Activated CD4-positive, alpha-beta T cell treated with anti-CD3 and anti-CD28 coated beads for 36 hours (primary cell): ENCODE measurements around the gene PTTG2. TPM values are rescaled to one million over a fixed set of nuclear protein-coding genes. Genes with fewer than 3 reads are reported as not detected.

Experiments used
- ATAC-seq: fragments of 200-7000 bp; cut with Tn5 transposase; one replicate; pipeline ENCODE4 v1.10.0; 2021; ENCODE audit warnings: mild to moderate bottlenecking, moderate library complexity
- CTCF ChIA-PET: fragments of 350-600 bp; sonication (Branson Sonifier 250); formaldehyde crosslinking; loops from one replicate; lab custom pipeline; 2021; ENCODE audit warnings: antibody characterized with exemption; lab: Charles Lee
- POLR2A ChIA-PET: fragments of 350-600 bp; sonication (Branson Sonifier 250); formaldehyde crosslinking; loops from one replicate; lab custom pipeline; 2021; ENCODE audit warnings: antibody characterized with exemption, inconsistent platforms; lab: Charles Lee
- DNase-seq: peaks from one replicate; pipeline ENCODE4 v3.0.0-alpha.2; 2020
- H3K27ac Mint-ChIP-seq: one replicate; pipeline ENCODE4 v1.8.0; 2021; ENCODE audit warnings: mixed read lengths
- H3K27me3 Mint-ChIP-seq: one replicate; pipeline ENCODE4 v1.8.0; 2021; ENCODE audit warnings: mixed read lengths
- H3K36me3 Mint-ChIP-seq: one replicate; pipeline ENCODE4 v1.8.0; 2021; ENCODE audit warnings: low read depth, mixed read lengths
- H3K4me1 Mint-ChIP-seq: one replicate; pipeline ENCODE4 v1.8.0; 2021; ENCODE audit warnings: mixed read lengths
- H3K4me3 Mint-ChIP-seq: one replicate; pipeline ENCODE4 v1.8.0; 2021; ENCODE audit warnings: mild to moderate bottlenecking, moderate library complexity, mixed read lengths
- H3K9me3 Mint-ChIP-seq: one replicate; pipeline ENCODE4 v1.8.0; 2021; ENCODE audit warnings: low read depth, mixed read lengths
- intact Hi-C, 2 experiments: fragments of 100-400 bp; cut with DNase I in 1 of 2; cut with micrococcal nuclease in 1 of 2; formaldehyde crosslinking; loops; one replicate each; pipeline versions ENCODE4 v1.14.2 to v1.15.1; 2022 to 2024; cut with DNase I, micrococcal nuclease
- total RNA-seq, 2 experiments: library from RNA; stranded (reverse); gene quantifications; one replicate each; pipeline ENCODE4 v1.2.3, GENCODE V29; 2021

Gene PTTG2
- total RNA-seq, 2 experiments from 2014 or later = not detected

DNA sequence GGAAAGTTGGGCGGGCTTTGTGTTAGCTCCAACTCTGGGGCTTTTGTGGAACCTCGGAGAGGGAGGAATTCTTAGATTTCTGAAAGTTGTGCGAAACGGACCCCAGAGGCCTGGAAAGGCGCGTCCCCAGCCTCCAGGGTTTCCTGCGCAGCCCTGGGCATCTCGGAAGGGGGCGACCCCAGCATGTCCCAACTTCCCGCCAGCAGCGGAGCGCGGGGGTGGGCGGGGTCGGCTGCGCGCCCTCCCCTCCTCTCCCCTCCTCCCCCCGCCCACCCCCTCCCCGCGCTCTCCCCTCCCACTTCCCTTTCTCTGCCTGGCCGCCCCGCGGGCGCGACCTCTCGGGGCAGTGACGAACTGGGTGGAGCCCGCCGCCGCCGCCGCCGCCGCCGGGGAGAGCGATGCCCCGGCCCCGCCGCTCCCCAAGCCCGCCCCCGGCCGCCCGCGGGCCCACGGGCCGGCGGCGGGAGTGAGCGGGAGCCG is 16.8 kb downstream of the PTTG2 start:
- no peaks in the 10 kb centered on the region for H3K27me3 Mint-ChIP-seq
- ChIA-PET CTCF (interaction anchor here (1.3 kb wide), 2 partner anchors 9 to 15 kb away, joined by 4 to 5 read pairs; no protein-coding TSS in a partner anchor), POLR2A (interaction anchor here (0.7 kb wide), 1 partner anchor 159 kb away, joined by 3 read pairs; no protein-coding TSS in a partner anchor)
- H3K4me1 Mint-ChIP-seq = peaks cover 40% of the 10 kb centered on the region
- DNase-seq = peak; percentile 86
- H3K4me3 Mint-ChIP-seq = peak overlapping the region; percentile 80
- H3K27ac Mint-ChIP-seq = no peak overlapping the region
- no peaks in the 10 kb centered on the region for H3K9me3 Mint-ChIP-seq
- no peaks in the 10 kb centered on the region for H3K36me3 Mint-ChIP-seq
- intact Hi-C loops = loop anchor here (1.0 to 10.0 kb wide), 7 partner anchors 23 to 688 kb away; partner anchors contain the start of genes KLF3 (in 1 of the 2), PGM2 (in 1 of the 2) and RELL1 (in 1 of the 2)
- ATAC-seq = peak; percentile 84

DNA sequence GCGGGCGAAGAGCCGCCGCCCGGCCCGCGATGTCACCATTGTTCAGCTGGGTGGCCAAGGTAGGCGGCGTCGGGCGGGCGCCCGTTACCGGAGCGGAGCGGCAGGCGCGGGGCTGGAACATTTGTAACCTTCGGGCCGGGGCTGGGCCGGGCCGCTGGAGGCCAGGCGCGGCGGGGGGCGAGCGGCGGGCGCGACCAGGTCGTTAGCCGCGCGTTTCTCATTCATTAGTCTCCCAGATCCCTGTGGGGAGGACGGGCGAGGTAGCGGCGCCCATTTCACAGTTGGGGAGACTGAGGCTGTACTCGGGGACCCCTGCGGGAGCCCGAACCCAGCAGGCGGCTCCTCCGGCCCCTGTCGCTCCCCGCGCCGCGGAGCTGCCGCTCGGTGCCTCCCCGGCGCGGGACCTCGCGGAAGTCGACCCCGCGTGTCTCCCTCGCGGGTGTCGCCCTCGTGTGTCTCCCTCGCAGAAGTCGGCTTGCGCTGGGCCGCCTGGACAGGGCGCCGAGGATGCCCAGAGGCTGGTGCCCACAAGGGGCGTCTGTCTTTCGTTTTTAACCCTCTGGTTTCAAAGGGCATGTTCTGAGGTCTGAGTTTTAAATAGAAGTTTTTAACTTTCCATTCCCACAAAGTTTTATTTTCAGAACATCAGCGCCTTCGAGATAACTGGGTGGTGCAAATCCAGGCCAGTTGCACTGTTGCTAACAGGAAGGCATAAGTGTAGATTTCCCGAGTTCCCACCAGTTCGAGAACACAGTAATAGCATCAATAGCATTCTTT is 17.5 kb downstream of the PTTG2 start:
- Mint-ChIP-seq H3K4me3 (peak overlapping the region; percentile 80), H3K9me3 (no peaks in the 10 kb centered on the region), H3K36me3 (no peaks in the 10 kb centered on the region), H3K27ac (peak overlapping the region; percentile 75), H3K4me1 (peaks cover 42% of the 10 kb centered on the region), H3K27me3 (no peaks in the 10 kb centered on the region)
- ChIA-PET CTCF (interaction anchor here (0.8 to 1.3 kb wide), 3 partner anchors 10 to 327 kb away, joined by 3 to 5 read pairs (median 5); no protein-coding TSS in a partner anchor), POLR2A (no interaction called here)
- DNase-seq (peak; percentile 84), ATAC-seq (peak; percentile 79)
- intact Hi-C loops = loop anchor here (1.0 to 10.0 kb wide), 10 partner anchors 23 to 687 kb away; partner anchors contain the start of genes PGM2 (in 2 of the 2), KLF3 (in 1 of the 2), RELL1 (in 1 of the 2) and TBC1D1 (in 1 of the 2)

- Mint-ChIP-seq H3K9me3 (no peaks in the 10 kb centered on the region), H3K27ac (peak overlapping the region; percentile 75), H3K4me3 (peak overlapping the region; percentile 80), H3K4me1 (peaks cover 37% of the 10 kb centered on the region), H3K27me3 (no peaks in the 10 kb centered on the region), H3K36me3 (no peaks in the 10 kb centered on the region)
- intact Hi-C loops = loop anchor here (1.0 to 10.0 kb wide), 7 partner anchors 24 to 686 kb away; partner anchors contain the start of genes KLF3 (in 1 of the 2), PGM2 (in 1 of the 2) and TBC1D1 (in 1 of the 2)
- ATAC-seq (peak; percentile 27), DNase-seq (peak; percentile 55)
- CTCF ChIA-PET = interaction anchor here (0.6 to 1.1 kb wide), 8 partner anchors 10 to 562 kb away, joined by 3 to 5 read pairs (median 4); no protein-coding TSS in a partner anchor
- POLR2A ChIA-PET = interaction anchor here (0.6 kb wide), 1 partner anchor 23 kb away, joined by 3 read pairs; no protein-coding TSS in a partner anchor
These were observed 18.2 kb downstream of the PTTG2 start for GRCh38 chr4:37978248-37978924.

GRCh38 chr4:37980246-37980645 is 20.0 kb downstream of the PTTG2 start:
- POLR2A ChIA-PET = no interaction called here

DNA sequence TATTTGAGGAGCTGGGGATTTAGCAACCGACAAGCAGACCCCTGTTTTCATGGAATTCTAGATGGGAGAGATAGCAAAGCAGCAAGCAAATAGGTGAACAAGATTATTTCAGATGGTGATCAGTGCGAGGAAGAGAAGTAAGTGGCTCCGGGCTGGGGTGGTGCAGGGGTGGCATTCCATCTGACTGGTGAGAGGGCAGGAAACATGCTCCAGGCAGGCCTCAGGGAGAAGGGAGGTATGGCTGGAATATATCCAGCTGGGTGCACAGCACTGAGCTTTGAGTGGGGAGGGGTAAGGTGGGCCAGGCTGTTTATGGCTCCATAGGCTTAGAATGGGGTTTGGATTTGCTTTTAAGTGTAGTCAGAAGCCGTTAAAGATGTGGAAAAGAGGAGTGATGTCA is 21.2 kb downstream of the PTTG2 start:
- peaks cover 39% of the 10 kb centered on the region for H3K4me1 Mint-ChIP-seq
- intact Hi-C loops = no loop called here
- no peaks in the 10 kb centered on the region for H3K9me3 Mint-ChIP-seq
- no peak overlapping the region for H3K4me3 Mint-ChIP-seq
- H3K27me3 Mint-ChIP-seq = no peaks in the 10 kb centered on the region
- H3K36me3 Mint-ChIP-seq = no peaks in the 10 kb centered on the region
- POLR2A ChIA-PET = no interaction called here
- ATAC-seq (no peak), DNase-seq (no peak)
- H3K27ac Mint-ChIP-seq = no peak overlapping the region
- CTCF ChIA-PET = no interaction called here

More at GRCh38 chr4:37980246-37980645, 20.0 kb downstream of the PTTG2 start:
- H3K27me3 Mint-ChIP-seq = no peaks in the 10 kb centered on the region
- no peaks in the 10 kb centered on the region for H3K9me3 Mint-ChIP-seq
- intact Hi-C loops = no loop called here
- ATAC-seq = no peak
- no peaks in the 10 kb centered on the region for H3K36me3 Mint-ChIP-seq
- no peak overlapping the region for H3K4me3 Mint-ChIP-seq
- no peak overlapping the region for H3K27ac Mint-ChIP-seq
- CTCF ChIA-PET = interaction anchor here (0.6 kb wide), 1 partner anchor 35 kb away, joined by 3 read pairs; no protein-coding TSS in a partner anchor
- DNase-seq = no peak
- H3K4me1 Mint-ChIP-seq = peaks cover 34% of the 10 kb centered on the region

GRCh38 chr4:37981844-37982720 is 21.9 kb downstream of the PTTG2 start:
- Mint-ChIP-seq H3K36me3 (no peaks in the 10 kb centered on the region), H3K4me3 (no peak overlapping the region), H3K27ac (no peak overlapping the region), H3K27me3 (no peaks in the 10 kb centered on the region), H3K4me1 (peaks cover 37% of the 10 kb centered on the region), H3K9me3 (no peaks in the 10 kb centered on the region)
- ATAC-seq = no peak
- POLR2A ChIA-PET = no interaction called here
- intact Hi-C loops = no loop called here
- no peak for DNase-seq
- CTCF ChIA-PET = no interaction called here

DNA sequence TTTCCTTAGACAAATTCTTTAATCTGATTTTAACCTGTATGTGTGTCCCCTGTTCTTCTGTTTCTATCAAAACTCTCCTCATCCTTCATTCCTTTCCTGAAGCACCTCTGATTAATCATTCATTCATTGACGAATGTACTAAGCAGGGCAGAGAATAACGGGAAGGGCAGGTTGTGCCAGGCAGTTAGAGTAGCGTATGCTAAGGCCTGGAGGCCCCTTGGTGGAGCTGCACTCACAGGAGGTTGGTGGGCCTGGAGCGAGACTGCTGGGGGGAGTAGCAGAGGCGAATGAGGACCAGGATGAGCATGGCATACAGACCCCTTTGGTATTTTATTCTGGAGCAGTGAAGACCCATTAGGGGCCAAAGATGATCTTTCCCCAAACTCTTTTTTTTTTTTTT is 22.5 kb downstream of the PTTG2 start:
- DNase-seq (no peak), ATAC-seq (no peak)
- no peaks in the 10 kb centered on the region for H3K9me3 Mint-ChIP-seq
- ChIA-PET CTCF (no interaction called here), POLR2A (no interaction called here)
- no peak overlapping the region for H3K4me3 Mint-ChIP-seq
- no peak overlapping the region for H3K27ac Mint-ChIP-seq
- no peaks in the 10 kb centered on the region for H3K36me3 Mint-ChIP-seq
- H3K4me1 Mint-ChIP-seq = peaks cover 37% of the 10 kb centered on the region
- intact Hi-C loops = no loop called here
- H3K27me3 Mint-ChIP-seq = no peaks in the 10 kb centered on the region

DNA sequence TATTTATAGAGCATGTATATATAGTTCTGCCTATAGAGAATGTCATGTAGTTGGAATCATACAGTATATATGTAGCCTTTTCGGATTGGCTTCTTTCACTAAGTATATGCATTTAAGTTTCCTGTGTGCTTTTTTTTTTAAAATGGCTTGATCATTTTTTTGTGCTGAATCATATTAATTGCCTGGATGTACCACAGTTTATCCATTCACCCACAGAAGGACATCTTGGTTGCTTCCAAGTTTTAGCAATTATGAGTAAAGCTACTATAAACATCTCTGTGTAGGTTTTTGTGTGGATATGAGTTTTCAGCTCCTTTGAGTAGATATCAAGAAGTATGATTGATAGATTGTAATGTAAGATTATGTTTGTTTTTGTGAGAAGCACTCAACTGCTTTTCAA is 23.8 kb downstream of the PTTG2 start:
- ATAC-seq = no peak
- DNase-seq = no peak
- intact Hi-C loops = no loop called here
- H3K9me3 Mint-ChIP-seq = no peaks in the 10 kb centered on the region
- CTCF ChIA-PET = no interaction called here
- H3K36me3 Mint-ChIP-seq = no peaks in the 10 kb centered on the region
- no peak overlapping the region for H3K27ac Mint-ChIP-seq
- no peaks in the 10 kb centered on the region for H3K27me3 Mint-ChIP-seq
- H3K4me1 Mint-ChIP-seq = peaks cover 27% of the 10 kb centered on the region
- POLR2A ChIA-PET = no interaction called here
- no peak overlapping the region for H3K4me3 Mint-ChIP-seq

DNA sequence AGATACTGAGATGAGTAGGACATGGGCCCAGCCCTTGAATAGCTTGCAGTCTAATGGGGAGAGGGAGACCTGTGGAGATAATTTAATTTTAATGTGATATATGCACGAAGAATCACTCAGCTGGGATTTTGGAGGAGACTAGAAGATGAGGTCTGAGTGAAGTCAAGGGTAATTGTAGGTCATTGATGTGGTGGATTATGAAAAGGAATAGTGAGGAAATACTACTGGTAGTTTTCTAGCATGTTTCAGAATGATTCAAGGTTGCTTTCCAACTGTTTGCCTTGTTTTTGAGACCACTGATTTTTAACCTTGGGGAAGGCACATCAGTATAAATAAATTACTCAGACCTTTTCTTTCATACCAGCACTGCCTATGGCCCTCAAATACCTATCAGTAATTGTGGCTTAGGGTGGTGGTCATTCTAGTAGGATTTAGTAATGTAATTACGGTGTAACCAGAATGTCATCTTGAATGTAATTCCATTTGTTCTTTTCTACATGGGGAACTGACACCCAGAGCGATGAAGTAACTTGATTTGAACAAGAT is 25.6 kb downstream of the PTTG2 start:
- ATAC-seq = no peak
- intact Hi-C loops = no loop called here
- Mint-ChIP-seq H3K36me3 (no peaks in the 10 kb centered on the region), H3K9me3 (no peaks in the 10 kb centered on the region), H3K4me3 (no peak overlapping the region), H3K27me3 (no peaks in the 10 kb centered on the region), H3K4me1 (peaks cover 17% of the 10 kb centered on the region), H3K27ac (no peak overlapping the region)
- CTCF ChIA-PET = no interaction called here
- no peak for DNase-seq
- POLR2A ChIA-PET = interaction anchor here (0.6 kb wide), 1 partner anchor 33 kb away, joined by 4 read pairs; no protein-coding TSS in a partner anchor

GRCh38 chr4:37988670-37989069 is 28.5 kb downstream of the PTTG2 start:
- Mint-ChIP-seq H3K27me3 (no peaks in the 10 kb centered on the region), H3K9me3 (no peaks in the 10 kb centered on the region), H3K4me3 (no peak overlapping the region), H3K4me1 (peaks cover 6% of the 10 kb centered on the region), H3K27ac (no peak overlapping the region), H3K36me3 (peaks cover 4% of the 10 kb centered on the region)
- DNase-seq (no peak), ATAC-seq (no peak)
- ChIA-PET CTCF (interaction anchor here (1.4 kb wide), 1 partner anchor 10 kb away, joined by 4 read pairs; no protein-coding TSS in a partner anchor), POLR2A (no interaction called here)
- intact Hi-C loops = no loop called here
